COLO829 (cell line): Measurements from ENCODE around the gene ADPRM.

Source experiments
- DNase-seq: peaks from one replicate; pipeline ENCODE4 v3.0.0; 2012; ENCODE audit warnings: low spot score

The ADPRM gene

GRCh38 chr17:10741416-10742135 is 44.2 kb downstream of the ADPRM start:
- DNase-seq = no peak

- no peak for DNase-seq
Measured at GRCh38 chr17:10742431-10742830, 45.0 kb downstream of the ADPRM start.

- peak; percentile 14 for DNase-seq
Measured at GRCh38 chr17:10743316-10744009, 46.1 kb downstream of the ADPRM start.

- DNase-seq = no peak
Measured at GRCh38 chr17:10744501-10745000, 47.2 kb downstream of the ADPRM start.

GRCh38 chr17:10745231-10745630 is 47.8 kb downstream of the ADPRM start:
- DNase-seq = no peak

GRCh38 chr17:10748531-10749181 is 51.3 kb downstream of the ADPRM start:
- DNase-seq = no peak

GRCh38 chr17:10750210-10750609 is 52.8 kb downstream of the ADPRM start:
- no peak for DNase-seq

GRCh38 chr17:10751563-10751962 is 54.2 kb downstream of the ADPRM start:
- no peak for DNase-seq

- no peak for DNase-seq
Measured at GRCh38 chr17:10752696-10753095, 55.3 kb downstream of the ADPRM start.

GRCh38 chr17:10754109-10754508 is 56.7 kb downstream of the ADPRM start:
- DNase-seq = peak; percentile 33

- no peak for DNase-seq
Measured at GRCh38 chr17:10754861-10755591, 57.6 kb downstream of the ADPRM start.

- no peak for DNase-seq
Measured at GRCh38 chr17:10755592-10756127, 58.3 kb downstream of the ADPRM start.

GRCh38 chr17:10756185-10756584 is 58.8 kb downstream of the ADPRM start:
- DNase-seq = no peak

GRCh38 chr17:10756619-10757018 is 59.2 kb downstream of the ADPRM start:
- DNase-seq = no peak

GRCh38 chr17:10757067-10757466 is 59.7 kb downstream of the ADPRM start:
- no peak for DNase-seq

GRCh38 chr17:10757647-10758046 is 60.3 kb downstream of the ADPRM start:
- DNase-seq = no peak

- DNase-seq = no peak
Measured at GRCh38 chr17:10758062-10758461, 60.7 kb downstream of the ADPRM start.
